OCI-LY3 (cell line): ENCODE results near the gene UNKL.

Experiments used
- H2AFZ ChIP-seq: fragments of 200-600, 300-600 bp; shearing (Covaris generic); 2 replicates; pipeline ENCODE4 v1.6.0; 2014; ENCODE audit warnings: antibody characterized with exemption, low read depth, low read length
- H3K27ac ChIP-seq: fragments of 200-600, 300-600 bp; sonication (generic); 2 replicates; pipeline ENCODE4 v1.5.1; 2014; ENCODE audit warnings: mild to moderate bottlenecking, low read length, moderate library complexity, mixed read lengths
- H3K27me3 ChIP-seq: fragments of 200-600, 300-600 bp; sonication (generic); 2 replicates; pipeline ENCODE4 v1.6.1; 2014; ENCODE audit warnings: low read depth, low read length, mixed read lengths
- H3K36me3 ChIP-seq: fragments of 200-600, 300-600 bp; sonication (generic); replicated peaks from 2 replicates; pipeline ENCODE3; 2014; ENCODE audit warnings: low read depth, low read length, mixed read lengths
- H3K4me1 ChIP-seq: fragments of 300-600, 200-600 bp; sonication (generic); 2 replicates; pipeline ENCODE4 v1.6.1; 2014; ENCODE audit warnings: low read length, mixed read lengths
- H3K4me2 ChIP-seq: fragments of 200-600, 300-600 bp; sonication (generic); 2 replicates; pipeline ENCODE4 v1.6.1; 2014; ENCODE audit warnings: low read length, mixed read lengths
- H3K4me3 ChIP-seq: fragments of 300-600, 200-600 bp; sonication (generic); 2 replicates; pipeline ENCODE4 v1.5.1; 2014; ENCODE audit warnings: antibody characterized with exemption, mild to moderate bottlenecking, low read length, moderate library complexity
- H3K79me2 ChIP-seq: fragments of 300-600, 200-600 bp; shearing (Covaris generic); 2 replicates; pipeline ENCODE4 v1.6.1; 2014; ENCODE audit warnings: mild to moderate bottlenecking, low read length, mixed read lengths
- H3K9ac ChIP-seq: fragments of 300-600, 200-600 bp; shearing (Covaris generic); 2 replicates; pipeline ENCODE4 v1.6.0; 2014; ENCODE audit warnings: mild to moderate bottlenecking, low read length, moderate library complexity
- H3K9me3 ChIP-seq: fragments of 200-600, 300-600 bp; shearing (Covaris generic); 2 replicates; pipeline ENCODE4 v1.6.1; 2014; ENCODE audit warnings: low read length, mixed read lengths; ENCODE audit not compliant: insufficient read depth
- H4K20me1 ChIP-seq: fragments of 200-600, 300-600 bp; sonication (generic); 2 replicates; pipeline ENCODE4 v1.6.1; 2016; ENCODE audit warnings: low read length, mixed read lengths; ENCODE audit not compliant: insufficient read depth
- CTCF ChIP-seq: fragments of 200-600, 300-600 bp; sonication (generic); IDR thresholded peaks from 2 replicates; pipeline ENCODE4 v1.5.1; 2014; ENCODE audit warnings: antibody characterized with exemption, low read length, low read depth
- EZH2phosphoT487 ChIP-seq: fragments of 200-600 bp; shearing (Covaris generic); IDR thresholded peaks from 2 replicates; pipeline ENCODE4 v1.6.1; 2018; ENCODE audit warnings: antibody characterized with exemption, mixed run types, low read depth

The UNKL gene

GRCh38 chr16:1345087-1345486 lies 69.4 kb downstream of the UNKL start:
- Histone ChIP-seq H3K4me1 (peaks cover 10% of the 10 kb centered on the region; the same call in 1 of the 2 replicates), H3K4me3 (no peak overlapping the region), H3K9me3 (no peaks in the 10 kb centered on the region), H3K36me3 (no peaks in the 10 kb centered on the region), H3K27me3 (no peaks in the 10 kb centered on the region), H3K27ac (no peak overlapping the region), H3K79me2 (peaks cover 3% of the 10 kb centered on the region), H4K20me1 (no peaks in the 10 kb centered on the region), H3K4me2 (no peak overlapping the region), H3K9ac (no peak overlapping the region), H2AFZ (no peak overlapping the region)
- TF ChIP-seq EZH2phosphoT487 (no peak), CTCF (no peak)

GRCh38 chr16:1344499-1344898 lies 70.0 kb downstream of the UNKL start:
- Histone ChIP-seq H3K9me3 (no peaks in the 10 kb centered on the region), H3K27ac (no peak overlapping the region), H3K9ac (no peak overlapping the region), H3K27me3 (no peaks in the 10 kb centered on the region), H3K4me2 (no peak overlapping the region), H3K36me3 (no peaks in the 10 kb centered on the region), H3K79me2 (no peaks in the 10 kb centered on the region), H4K20me1 (no peaks in the 10 kb centered on the region), H2AFZ (no peak overlapping the region), H3K4me3 (no peak overlapping the region), H3K4me1 (peaks cover 11% of the 10 kb centered on the region; the same call in 1 of the 2 replicates)
- TF ChIP-seq EZH2phosphoT487, result no peak
- TF ChIP-seq CTCF, result no peak

GRCh38 chr16:1343428-1344242 lies 70.9 kb downstream of the UNKL start:
- H3K27me3 ChIP-seq, result no peaks in the 10 kb centered on the region
- peak overlapping the region; percentile 80 for H3K4me2 ChIP-seq
- H3K4me1 ChIP-seq, result peaks cover 19% of the 10 kb centered on the region
- TF ChIP-seq EZH2phosphoT487 (no peak), CTCF (no peak)
- no peak overlapping the region for H2AFZ ChIP-seq
- H3K27ac ChIP-seq, result no peak overlapping the region
- H3K36me3 ChIP-seq, result no peaks in the 10 kb centered on the region
- H3K9ac ChIP-seq, result no peak overlapping the region
- peak overlapping the region; percentile 68 for H3K4me3 ChIP-seq
- H3K9me3 ChIP-seq, result no peaks in the 10 kb centered on the region
- H4K20me1 ChIP-seq, result no peaks in the 10 kb centered on the region
- H3K79me2 ChIP-seq, result no peaks in the 10 kb centered on the region

- Histone ChIP-seq H3K79me2 (no peaks in the 10 kb centered on the region), H3K27ac (no peak overlapping the region), H3K9ac (no peak overlapping the region), H3K4me1 (peaks cover 26% of the 10 kb centered on the region), H3K36me3 (no peaks in the 10 kb centered on the region), H2AFZ (no peak overlapping the region), H3K9me3 (no peaks in the 10 kb centered on the region), H3K27me3 (no peaks in the 10 kb centered on the region), H3K4me3 (peak overlapping the region; percentile 68), H4K20me1 (no peaks in the 10 kb centered on the region), H3K4me2 (peak overlapping the region; percentile 80)
- TF ChIP-seq CTCF (no peak), EZH2phosphoT487 (no peak)
These were observed 71.7 kb downstream of the UNKL start for GRCh38 chr16:1342526-1343427.
